CD4-positive, alpha-beta T cell (primary cell): ENCODE measurements around the gene TRMU. TPM values are rescaled to one million over a fixed set of nuclear protein-coding genes. Genes with fewer than 3 reads are reported as not detected.

ENCODE experiments used
- ATAC-seq: fragments of 200-7000 bp; cut with Tn5 transposase; one replicate; pipeline ENCODE4 v1.10.0; 2022; ENCODE audit warnings: mild to moderate bottlenecking; ENCODE audit not compliant: poor library complexity
- CTCF ChIA-PET: fragments of 350-600 bp; sonication (Branson Sonifier 250); formaldehyde crosslinking; loops from one replicate; lab custom pipeline; 2021; ENCODE audit warnings: antibody characterized with exemption, inconsistent platforms; lab: Charles Lee
- POLR2A ChIA-PET: fragments of 350-600 bp; sonication (Branson Sonifier 250); formaldehyde crosslinking; loops from one replicate; lab custom pipeline; 2021; ENCODE audit warnings: antibody characterized with exemption, inconsistent platforms; lab: Charles Lee
- DNase-seq, 14 experiments: peaks; one replicate each; pipeline ENCODE4 v3.0.0-alpha.2; 2013 to 2020; ENCODE audit warnings: mixed read lengths in 2 of 14
- H3K27ac ChIP-seq, 2 donors: one replicate each; pipeline versions ENCODE4 v1.5.1 to v1.7.0; 2013; ENCODE audit warnings: low read length in 2 of 2, low read depth in 1 of 2, mild to moderate bottlenecking in 1 of 2
- H3K27me3 ChIP-seq, 2 experiments: 1 replicate in 1 of 2; 2 replicates in 1 of 2; pipeline versions ENCODE4 v1.6.1 to v1.7.0; 2013; ENCODE audit warnings: low read length in 2 of 2, control low read depth in 1 of 2, mild to moderate bottlenecking in 1 of 2, moderate library complexity in 1 of 2; ENCODE audit not compliant: insufficient read depth in 2 of 2, control insufficient read depth in 1 of 2
- H3K36me3 ChIP-seq: one replicate; pipeline ENCODE4 v1.6.1; 2013; ENCODE audit warnings: low read length, control low read depth; ENCODE audit not compliant: insufficient read depth
- H3K4me1 ChIP-seq: one replicate; pipeline ENCODE4 v1.6.1; 2013; ENCODE audit warnings: low read length, control low read depth; ENCODE audit not compliant: insufficient read depth
- H3K4me3 ChIP-seq: one replicate; pipeline ENCODE4 v1.5.1; 2013; ENCODE audit warnings: mild to moderate bottlenecking, low read length, moderate library complexity
- H3K9me3 ChIP-seq, 2 experiments: 1 replicate in 1 of 2; 2 replicates in 1 of 2; pipeline versions ENCODE4 v1.6.1 to v1.7.0; 2013; ENCODE audit warnings: low read length in 2 of 2, mild to moderate bottlenecking in 2 of 2, control low read depth in 1 of 2, moderate library complexity in 1 of 2; ENCODE audit not compliant: control insufficient read depth in 1 of 2, insufficient read depth in 1 of 2
- H3K27ac Mint-ChIP-seq: one replicate; pipeline ENCODE4 v1.8.0; 2020; ENCODE audit warnings: mixed read lengths
- H3K27me3 Mint-ChIP-seq: one replicate; pipeline ENCODE4 v1.8.0; 2021; ENCODE audit warnings: mixed read lengths
- H3K36me3 Mint-ChIP-seq: one replicate; pipeline ENCODE4 v1.8.0; 2021; ENCODE audit warnings: low read depth, mixed read lengths
- H3K4me1 Mint-ChIP-seq: one replicate; pipeline ENCODE4 v1.8.0; 2021; ENCODE audit warnings: low read depth, mixed read lengths
- H3K4me3 Mint-ChIP-seq: one replicate; pipeline ENCODE4 v1.8.0; 2020; ENCODE audit warnings: mild to moderate bottlenecking, mixed read lengths
- H3K9me3 Mint-ChIP-seq: one replicate; pipeline ENCODE4 v1.8.0; 2020; ENCODE audit warnings: mixed read lengths
- intact Hi-C, 2 experiments: fragments of 100-400 bp; cut with DNase I in 1 of 2; cut with micrococcal nuclease in 1 of 2; formaldehyde crosslinking; loops; one replicate each; pipeline versions ENCODE4 v1.15.1 to v1.9.0; 2023 to 2025; cut with DNase I, micrococcal nuclease
- total RNA-seq, 174 experiments: library from RNA in 2 of 174; stranded (reverse) in 2 of 174; gene quantifications; one replicate each; pipeline ENCODE4 v1.2.3 and lab custom pipeline; 2021 to 2026
- TF ChIP-seq, protein P1 (sequence below): fragments of 200-600 bp; IDR thresholded peaks from one replicate; pipeline ENCODE4 v1.8.0; 2022; ENCODE audit warnings: antibody characterized with exemption, mild to moderate bottlenecking

TRMU gene
- total RNA-seq, 2 experiments from 2014 or later, result 65.2 to 65.4 TPM

DNA sequence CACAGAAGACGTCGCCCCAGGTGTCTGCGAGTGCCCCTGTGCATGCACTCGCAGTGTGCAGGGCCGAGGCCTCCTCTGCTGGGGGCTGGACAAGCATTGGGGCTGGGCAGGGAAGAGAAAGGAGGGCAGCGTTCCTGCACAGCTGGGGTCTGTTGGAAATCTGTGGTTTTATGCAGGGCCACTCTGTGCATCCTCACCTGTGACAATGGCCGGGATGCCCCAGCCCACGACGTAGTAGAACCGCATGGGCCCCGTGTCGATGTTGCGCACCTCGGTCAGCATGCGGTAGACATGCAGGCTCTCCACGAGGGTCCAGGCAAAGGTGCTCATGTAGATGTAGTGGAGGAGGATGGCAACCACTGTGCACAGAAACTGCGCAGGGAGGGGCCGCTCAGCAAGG is 37.2 kb downstream of the TRMU start:
- H3K36me3 Mint-ChIP-seq, result no peaks in the 10 kb centered on the region
- DNase-seq (no peak), ATAC-seq (no peak)
- POLR2A ChIA-PET, result no interaction called here
- Histone ChIP-seq H3K27ac (no peak overlapping the region), H3K9me3 (peaks cover 12 to 36% of the 10 kb centered on the region in 2 experiments), H3K27me3 (no peaks in the 10 kb centered on the region), H3K4me3 (no peak overlapping the region), H3K36me3 (no peaks in the 10 kb centered on the region), H3K4me1 (peaks cover 51% of the 10 kb centered on the region)
- no peak overlapping the region for H3K27ac Mint-ChIP-seq
- peak overlapping the region; percentile 20 for H3K4me3 Mint-ChIP-seq
- CTCF ChIA-PET, result no interaction called here
- peaks cover 46% of the 10 kb centered on the region for H3K4me1 Mint-ChIP-seq
- intact Hi-C loops, result loop anchor here in 1 of 2 experiments (5.0 kb wide), 1 partner anchor 65 kb away; no protein-coding TSS in a partner anchor
- TF ChIP-seq, protein P1, sequence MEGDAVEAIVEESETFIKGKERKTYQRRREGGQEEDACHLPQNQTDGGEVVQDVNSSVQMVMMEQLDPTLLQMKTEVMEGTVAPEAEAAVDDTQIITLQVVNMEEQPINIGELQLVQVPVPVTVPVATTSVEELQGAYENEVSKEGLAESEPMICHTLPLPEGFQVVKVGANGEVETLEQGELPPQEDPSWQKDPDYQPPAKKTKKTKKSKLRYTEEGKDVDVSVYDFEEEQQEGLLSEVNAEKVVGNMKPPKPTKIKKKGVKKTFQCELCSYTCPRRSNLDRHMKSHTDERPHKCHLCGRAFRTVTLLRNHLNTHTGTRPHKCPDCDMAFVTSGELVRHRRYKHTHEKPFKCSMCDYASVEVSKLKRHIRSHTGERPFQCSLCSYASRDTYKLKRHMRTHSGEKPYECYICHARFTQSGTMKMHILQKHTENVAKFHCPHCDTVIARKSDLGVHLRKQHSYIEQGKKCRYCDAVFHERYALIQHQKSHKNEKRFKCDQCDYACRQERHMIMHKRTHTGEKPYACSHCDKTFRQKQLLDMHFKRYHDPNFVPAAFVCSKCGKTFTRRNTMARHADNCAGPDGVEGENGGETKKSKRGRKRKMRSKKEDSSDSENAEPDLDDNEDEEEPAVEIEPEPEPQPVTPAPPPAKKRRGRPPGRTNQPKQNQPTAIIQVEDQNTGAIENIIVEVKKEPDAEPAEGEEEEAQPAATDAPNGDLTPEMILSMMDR, result no peak
- peaks cover 2% of the 10 kb centered on the region for H3K27me3 Mint-ChIP-seq
- H3K9me3 Mint-ChIP-seq, result peaks cover 2% of the 10 kb centered on the region

DNA sequence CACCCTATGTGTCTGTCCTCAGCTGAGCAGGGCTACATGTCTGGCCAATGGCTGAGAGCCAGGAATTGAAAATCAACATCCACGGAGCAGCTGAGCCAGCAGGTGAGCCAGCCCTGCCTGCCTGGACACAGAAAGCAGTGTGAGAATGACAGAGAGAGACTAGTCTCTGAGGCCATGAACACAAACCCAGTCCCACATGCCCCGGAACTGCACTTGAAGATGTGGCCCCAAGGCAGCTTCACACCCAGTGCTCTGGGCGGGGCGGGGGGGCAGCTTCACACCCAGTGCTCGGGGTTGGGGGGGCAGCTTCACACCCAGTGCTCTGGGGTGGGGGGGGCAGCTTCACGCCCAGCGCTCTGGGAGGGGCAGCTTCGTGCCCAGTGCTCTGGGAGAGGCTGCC is 37.6 kb downstream of the TRMU start:
- Mint-ChIP-seq H3K36me3 (no peaks in the 10 kb centered on the region), H3K27me3 (no peaks in the 10 kb centered on the region), H3K4me3 (no peak overlapping the region), H3K4me1 (peaks cover 44% of the 10 kb centered on the region), H3K9me3 (peaks cover 2% of the 10 kb centered on the region), H3K27ac (no peak overlapping the region)
- TF ChIP-seq, protein P1, result no peak
- no peaks in the 10 kb centered on the region for H3K36me3 ChIP-seq
- DNase-seq, result peak in 3 of 14 experiments; percentile 43 to 53 (median 46)
- H3K4me1 ChIP-seq, result peaks cover 47% of the 10 kb centered on the region
- CTCF ChIA-PET, result no interaction called here
- no peak overlapping the region for H3K4me3 ChIP-seq
- POLR2A ChIA-PET, result no interaction called here
- intact Hi-C loops, result loop anchor here in 1 of 2 experiments (5.0 kb wide), 1 partner anchor 64 kb away; no protein-coding TSS in a partner anchor
- no peaks in the 10 kb centered on the region for H3K27me3 ChIP-seq
- no peak overlapping the region for H3K27ac ChIP-seq
- ATAC-seq, result no peak
- H3K9me3 ChIP-seq, result peaks cover 12 to 36% of the 10 kb centered on the region in 2 experiments

DNA sequence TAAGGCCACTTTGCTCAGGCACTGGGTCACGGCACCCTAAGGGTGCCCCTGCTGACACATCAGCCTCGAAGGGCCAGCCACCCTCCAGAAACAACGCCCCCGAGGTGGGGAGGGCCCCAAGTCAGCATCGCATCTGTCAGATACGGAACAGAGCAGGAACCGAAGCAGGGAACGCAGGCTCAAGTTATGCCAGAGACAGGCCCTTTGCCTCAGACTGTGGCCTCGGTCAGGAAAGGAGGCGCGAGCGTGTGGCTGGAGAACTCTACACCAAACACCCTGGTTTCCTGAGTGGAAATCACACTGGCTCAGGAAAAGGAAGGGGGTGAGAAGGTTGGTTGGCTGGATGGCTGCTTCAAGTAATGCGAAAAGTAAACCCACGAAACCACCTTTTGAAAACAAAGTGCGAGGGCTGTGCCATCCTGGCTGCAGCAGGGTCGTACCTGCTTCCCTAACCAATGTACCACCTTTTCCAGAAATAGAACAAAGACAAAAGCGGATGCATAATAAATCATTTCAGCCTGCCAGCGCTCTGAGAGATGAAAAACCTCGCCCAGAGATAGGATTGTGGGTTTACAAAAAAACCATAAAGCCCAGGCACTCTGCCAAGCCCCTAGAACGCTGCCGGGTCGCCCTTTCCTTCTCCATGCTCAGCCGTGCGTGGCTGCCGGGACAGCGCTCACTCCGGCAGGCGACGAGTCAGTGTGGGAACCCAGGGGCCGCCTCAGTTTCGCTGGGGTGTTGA is 38.6 kb downstream of the TRMU start:
- Mint-ChIP-seq H3K9me3 (peaks cover 2% of the 10 kb centered on the region), H3K36me3 (no peaks in the 10 kb centered on the region), H3K4me3 (peak overlapping the region; percentile 7), H3K27me3 (no peaks in the 10 kb centered on the region), H3K4me1 (peaks cover 44% of the 10 kb centered on the region), H3K27ac (peak overlapping the region; percentile 19)
- Histone ChIP-seq H3K27ac (no peak overlapping the region), H3K4me1 (peaks cover 46% of the 10 kb centered on the region), H3K9me3 (peaks cover 12 to 36% of the 10 kb centered on the region in 2 experiments), H3K27me3 (no peaks in the 10 kb centered on the region), H3K4me3 (no peak overlapping the region), H3K36me3 (no peaks in the 10 kb centered on the region)
- ChIA-PET POLR2A (no interaction called here), CTCF (no interaction called here)
- intact Hi-C loops, result loop anchor here in 1 of 2 experiments (5.0 kb wide), 1 partner anchor 63 kb away; no protein-coding TSS in a partner anchor
- peak in 7 of 14 experiments; percentile 8 to 64 (median 29) for DNase-seq
- TF ChIP-seq, protein P1, result no peak
- ATAC-seq, result peak; percentile 53
